ENCODE data around the gene PRKX. TPM values are rescaled to one million over a fixed set of nuclear protein-coding genes. Genes with fewer than 3 reads are reported as not detected.
"Not testable (repeated sequence)": the region's sequence is repeated elsewhere in the genome, so short reads cannot be mapped to it uniquely, and the experiment has no call there.

PRKX gene
- total RNA-seq, 2 donors from 2014 or later, result 69.5 to 73.9 TPM

DNA sequence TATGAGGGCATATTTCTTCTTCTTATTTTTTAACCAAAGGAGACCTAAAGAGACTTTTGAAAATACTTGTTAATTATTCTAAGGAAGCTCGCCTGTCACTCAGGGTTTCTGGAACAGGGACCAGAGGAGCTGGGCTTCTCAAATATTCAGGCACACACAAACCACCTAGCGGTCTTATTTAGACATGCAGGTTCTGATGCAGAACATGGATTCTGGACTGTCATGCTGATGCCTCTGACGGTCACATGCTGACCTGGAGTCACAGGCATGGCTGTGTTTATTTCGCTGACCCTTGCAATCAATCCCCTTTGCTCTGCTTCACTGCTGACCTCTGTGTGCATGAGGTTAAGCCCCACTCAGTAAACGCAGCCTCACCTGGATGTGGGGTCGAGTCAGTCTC is 101.7 kb downstream of the PRKX start:
- not testable (repeated sequence) for ATAC-seq; H3K36me3 Mint-ChIP-seq (ENCODE audit: low read depth); H3K27me3 Mint-ChIP-seq

DNA sequence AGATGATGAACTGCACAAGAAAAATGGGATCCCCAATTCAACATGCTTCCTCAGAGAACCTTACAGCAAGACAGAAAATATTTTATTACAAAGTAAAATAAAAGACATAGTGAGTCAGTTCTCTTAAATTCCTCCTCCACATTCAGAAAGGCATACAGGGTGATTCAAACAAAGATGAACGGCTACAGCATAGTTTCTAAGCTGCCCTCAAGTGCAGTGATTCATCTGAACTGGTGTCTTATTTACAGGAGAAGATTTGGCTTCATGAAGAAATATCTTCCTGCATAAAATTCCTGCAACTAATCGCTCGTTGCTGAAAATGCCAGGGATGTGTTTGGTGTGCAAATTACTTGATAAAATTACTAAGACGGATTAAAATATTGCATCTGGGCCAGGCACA is 103.6 kb downstream of the PRKX start:
- no peaks in the 10 kb centered on the region for H3K9me3 ChIP-seq (ENCODE audit: control insufficient read depth, low read length, poor library complexity, severe bottlenecking)
- no peaks in the 10 kb centered on the region for H3K4me1 Mint-ChIP-seq
- no peak overlapping the region for H3K27ac Mint-ChIP-seq
- no peak for ATAC-seq
- no peak for DNase-seq
- no peak overlapping the region for H3K4me3 Mint-ChIP-seq
- no peaks in the 10 kb centered on the region for H3K36me3 Mint-ChIP-seq (ENCODE audit: low read depth)
- no peaks in the 10 kb centered on the region for H3K27me3 Mint-ChIP-seq

More for the DNA sequence above, 101.7 kb downstream of the PRKX start:
- not testable (repeated sequence) for H3K4me1 Mint-ChIP-seq; H3K27ac Mint-ChIP-seq; H3K4me3 Mint-ChIP-seq; H3K9me3 ChIP-seq (ENCODE audit: control insufficient read depth, low read length, poor library complexity, severe bottlenecking); DNase-seq

- Mint-ChIP-seq H3K4me1 (no peaks in the 10 kb centered on the region), H3K27me3 (no peaks in the 10 kb centered on the region), H3K27ac (no peak overlapping the region), H3K36me3 (ENCODE audit: low read depth) (no peaks in the 10 kb centered on the region), H3K4me3 (no peak overlapping the region)
- no peak for DNase-seq
- no peak for ATAC-seq
- no peaks in the 10 kb centered on the region for H3K9me3 ChIP-seq (ENCODE audit: control insufficient read depth, low read length, poor library complexity, severe bottlenecking)
These were observed 110.3 kb downstream of the PRKX start for GRCh38 chrX:3603026-3603661.

DNA sequence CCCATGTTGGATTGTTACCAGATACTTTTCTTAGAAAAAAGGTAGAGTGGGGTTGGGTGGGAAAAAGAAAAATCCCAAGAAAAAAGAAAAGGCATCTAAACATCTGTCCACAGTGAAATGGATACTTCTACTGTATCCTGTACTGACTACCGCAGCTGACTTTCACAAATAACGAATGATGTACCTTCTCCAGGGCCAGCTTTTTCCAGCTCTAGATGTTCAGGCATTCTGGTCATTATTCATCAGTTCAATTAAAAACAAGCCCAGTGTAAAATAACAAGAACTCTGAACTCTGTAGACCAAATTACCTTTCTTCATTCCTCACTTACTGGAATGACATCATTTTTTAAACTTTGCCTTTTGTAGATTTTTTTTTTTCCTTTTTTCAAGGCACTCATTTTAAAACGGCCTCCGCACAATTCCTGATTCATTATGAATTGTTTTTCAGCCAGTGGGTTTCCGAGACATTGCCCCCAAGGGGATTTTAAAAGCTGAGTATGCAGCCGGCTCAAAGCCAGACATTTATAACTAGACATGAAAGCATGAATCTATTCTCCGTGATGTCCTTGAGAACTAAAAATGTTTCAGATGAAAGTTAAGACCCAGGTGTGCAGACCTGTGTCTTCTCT is 113.5 kb downstream of the PRKX start:
- H3K4me3 Mint-ChIP-seq, result no peak overlapping the region
- no peak overlapping the region for H3K27ac Mint-ChIP-seq
- ATAC-seq (no peak), DNase-seq (no peak)
- no peaks in the 10 kb centered on the region for H3K36me3 Mint-ChIP-seq (ENCODE audit: low read depth)
- H3K9me3 ChIP-seq (ENCODE audit: control insufficient read depth, low read length, poor library complexity, severe bottlenecking), result no peaks in the 10 kb centered on the region
- H3K4me1 Mint-ChIP-seq, result no peaks in the 10 kb centered on the region
- H3K27me3 Mint-ChIP-seq, result no peaks in the 10 kb centered on the region

DNA sequence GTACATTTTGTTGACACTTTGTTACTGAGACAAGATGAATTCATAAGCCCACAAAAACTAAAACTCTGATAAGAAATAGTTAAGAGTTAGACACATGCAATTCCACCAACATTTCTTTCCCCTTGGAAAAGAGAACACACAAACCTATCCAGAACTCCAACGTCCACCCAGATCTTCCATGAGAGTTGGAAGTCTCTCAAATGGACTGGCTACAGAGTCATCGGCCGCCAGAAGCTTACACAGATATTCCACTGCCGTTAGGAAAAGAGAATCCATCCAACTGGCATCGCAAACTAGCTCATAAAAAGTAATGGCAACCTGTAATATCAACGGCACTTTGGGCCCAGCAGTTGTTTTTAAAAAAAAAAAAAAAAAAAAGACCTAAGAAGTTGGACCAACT is 114.7 kb downstream of the PRKX start:
- no peaks in the 10 kb centered on the region for H3K9me3 ChIP-seq (ENCODE audit: control insufficient read depth, low read length, poor library complexity, severe bottlenecking)
- Mint-ChIP-seq H3K4me1 (no peaks in the 10 kb centered on the region), H3K4me3 (no peak overlapping the region), H3K27me3 (no peaks in the 10 kb centered on the region), H3K27ac (no peak overlapping the region), H3K36me3 (ENCODE audit: low read depth) (no peaks in the 10 kb centered on the region)
- ATAC-seq (no peak), DNase-seq (no peak)

GRCh38 chrX:3598046-3598605 is 115.3 kb downstream of the PRKX start:
- no peak for DNase-seq
- no peak for ATAC-seq
- H3K4me3 Mint-ChIP-seq, result no peak overlapping the region
- H3K27me3 Mint-ChIP-seq, result no peaks in the 10 kb centered on the region
- H3K9me3 ChIP-seq (ENCODE audit: control insufficient read depth, low read length, poor library complexity, severe bottlenecking), result no peaks in the 10 kb centered on the region
- H3K36me3 Mint-ChIP-seq (ENCODE audit: low read depth), result no peaks in the 10 kb centered on the region
- no peak overlapping the region for H3K27ac Mint-ChIP-seq
- no peaks in the 10 kb centered on the region for H3K4me1 Mint-ChIP-seq

DNA sequence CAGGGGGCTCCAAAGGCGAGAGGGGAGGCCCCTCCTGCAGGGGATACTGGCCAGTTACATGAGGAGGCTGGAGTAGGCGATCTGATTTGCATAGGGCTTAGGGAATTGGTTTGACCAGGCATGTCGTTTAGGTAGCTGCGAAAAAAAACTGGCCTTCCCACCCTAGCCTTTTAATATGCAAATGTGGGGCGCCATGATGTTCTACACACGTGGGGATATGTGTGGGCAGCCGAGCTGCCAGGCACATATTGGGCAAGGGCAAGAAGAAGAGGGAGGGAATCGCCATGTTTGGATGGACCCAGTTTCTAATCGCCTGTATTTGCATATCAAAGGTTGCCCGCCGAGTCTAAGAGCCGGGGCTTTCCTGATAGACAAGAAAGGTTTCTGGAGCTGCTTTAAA is 121.3 kb downstream of the PRKX start:
- H3K27me3 Mint-ChIP-seq, result no peaks in the 10 kb centered on the region
- ATAC-seq (no peak), DNase-seq (no peak)
- H3K4me1 Mint-ChIP-seq, result peaks cover 6% of the 10 kb centered on the region
- H3K36me3 Mint-ChIP-seq (ENCODE audit: low read depth), result no peaks in the 10 kb centered on the region
- H3K9me3 ChIP-seq (ENCODE audit: control insufficient read depth, low read length, poor library complexity, severe bottlenecking), result no peaks in the 10 kb centered on the region
- no peak overlapping the region for H3K4me3 Mint-ChIP-seq
- H3K27ac Mint-ChIP-seq, result no peak overlapping the region

DNA sequence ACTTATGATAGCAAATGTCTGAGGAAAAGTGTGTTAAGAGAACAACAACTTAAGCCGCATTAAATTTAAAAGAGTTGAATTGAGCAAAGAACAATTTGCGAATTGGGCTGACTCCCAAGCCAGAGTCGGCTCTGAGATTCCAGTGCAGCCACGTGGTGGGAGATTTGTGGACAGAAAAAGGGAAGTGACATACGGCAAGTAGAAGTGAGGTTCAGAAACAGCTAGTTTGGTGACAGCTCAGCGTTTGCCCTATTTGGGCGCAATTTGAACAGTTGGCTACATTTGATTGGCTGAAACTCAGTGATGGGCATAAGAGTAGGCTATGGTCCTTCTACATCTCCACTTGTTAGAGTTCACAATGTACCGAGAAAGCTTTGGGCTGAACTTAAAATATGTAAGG is 124.0 kb downstream of the PRKX start:
- Mint-ChIP-seq H3K4me3 (no peak overlapping the region), H3K27ac (no peak overlapping the region), H3K4me1 (peaks cover 8% of the 10 kb centered on the region), H3K36me3 (ENCODE audit: low read depth) (no peaks in the 10 kb centered on the region), H3K27me3 (no peaks in the 10 kb centered on the region)
- DNase-seq (no peak), ATAC-seq (no peak)
- H3K9me3 ChIP-seq (ENCODE audit: control insufficient read depth, low read length, poor library complexity, severe bottlenecking), result no peaks in the 10 kb centered on the region

GRCh38 chrX:3585719-3586118 is 127.7 kb downstream of the PRKX start:
- H3K4me3 Mint-ChIP-seq, result no peak overlapping the region
- H3K36me3 Mint-ChIP-seq (ENCODE audit: low read depth), result peaks cover 2% of the 10 kb centered on the region
- no peaks in the 10 kb centered on the region for H3K9me3 ChIP-seq (ENCODE audit: control insufficient read depth, low read length, poor library complexity, severe bottlenecking)
- H3K27me3 Mint-ChIP-seq, result no peaks in the 10 kb centered on the region
- ATAC-seq, result no peak
- H3K4me1 Mint-ChIP-seq, result peaks cover 18% of the 10 kb centered on the region
- no peak overlapping the region for H3K27ac Mint-ChIP-seq
- DNase-seq, result no peak

DNA sequence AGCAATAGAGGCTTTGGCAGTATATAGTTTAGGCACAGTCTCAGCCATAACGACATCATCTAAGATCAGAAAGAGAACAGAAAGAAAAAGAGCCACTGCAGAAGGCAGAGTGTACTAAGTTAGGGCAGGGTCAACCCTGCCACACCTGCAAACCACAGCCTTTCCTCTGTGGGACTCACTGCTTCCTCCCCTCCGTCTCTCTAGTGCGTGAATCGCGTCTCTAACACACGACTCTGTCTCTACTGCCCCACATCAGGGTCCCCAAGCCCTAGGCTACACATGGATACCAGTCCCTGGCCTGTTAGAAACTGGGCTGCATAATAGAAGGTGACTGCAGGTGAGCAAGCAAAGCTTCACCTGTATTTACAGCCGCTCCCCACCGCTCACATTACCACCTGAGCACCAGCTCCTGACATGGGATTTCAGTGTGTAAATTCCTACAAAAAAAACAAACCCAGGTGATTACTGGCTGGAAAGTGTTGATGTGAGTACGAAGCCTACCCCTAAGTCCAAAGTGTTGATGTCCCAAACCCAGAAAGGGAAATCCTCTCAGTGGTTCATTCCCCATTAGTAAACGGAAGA is 128.9 kb downstream of the PRKX start:
- no peaks in the 10 kb centered on the region for H3K27me3 Mint-ChIP-seq
- H3K27ac Mint-ChIP-seq, result no peak overlapping the region
- no peak overlapping the region for H3K4me3 Mint-ChIP-seq

GRCh38 chrX:3582451-3582850 is 131.0 kb downstream of the PRKX start:
- H3K27ac Mint-ChIP-seq, result no peak overlapping the region
- no peak for ATAC-seq
- H3K9me3 ChIP-seq (ENCODE audit: control insufficient read depth, low read length, poor library complexity, severe bottlenecking), result no peaks in the 10 kb centered on the region
- H3K36me3 Mint-ChIP-seq (ENCODE audit: low read depth), result peaks cover 5% of the 10 kb centered on the region
- no peak for DNase-seq
- H3K4me1 Mint-ChIP-seq, result peaks cover 14% of the 10 kb centered on the region
- H3K27me3 Mint-ChIP-seq, result no peaks in the 10 kb centered on the region
- H3K4me3 Mint-ChIP-seq, result no peak overlapping the region

More for the DNA sequence above, 128.9 kb downstream of the PRKX start:
- ATAC-seq (no peak), DNase-seq (no peak)
- peaks cover 18% of the 10 kb centered on the region for H3K4me1 Mint-ChIP-seq
- no peaks in the 10 kb centered on the region for H3K9me3 ChIP-seq (ENCODE audit: control insufficient read depth, low read length, poor library complexity, severe bottlenecking)
- peaks cover 3% of the 10 kb centered on the region for H3K36me3 Mint-ChIP-seq (ENCODE audit: low read depth)

DNA sequence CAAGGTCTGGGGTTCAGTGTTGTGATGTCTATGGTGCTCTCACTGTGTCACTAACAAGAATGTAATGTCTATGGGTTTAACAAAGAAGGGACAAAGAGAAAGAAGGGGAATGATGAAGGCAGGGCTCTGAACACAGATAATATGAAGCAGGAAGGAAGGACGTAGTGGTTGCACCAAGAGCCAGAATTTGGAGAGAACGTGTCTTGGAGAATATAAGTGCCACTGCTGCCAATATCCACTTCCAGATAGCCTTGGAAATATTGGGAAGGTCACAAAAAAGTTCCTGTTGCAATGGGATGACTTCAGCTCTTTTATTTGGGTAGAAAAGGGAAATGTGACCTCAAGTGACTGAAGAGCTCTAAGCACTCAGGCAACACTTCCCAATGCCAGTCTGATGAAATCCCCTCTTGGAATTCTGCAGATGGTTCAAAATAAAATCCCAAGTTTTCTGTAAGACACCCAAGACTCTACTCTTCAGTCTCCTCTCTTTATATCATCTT is 131.8 kb downstream of the PRKX start:
- H3K4me1 Mint-ChIP-seq, result peaks cover 12% of the 10 kb centered on the region

DNA sequence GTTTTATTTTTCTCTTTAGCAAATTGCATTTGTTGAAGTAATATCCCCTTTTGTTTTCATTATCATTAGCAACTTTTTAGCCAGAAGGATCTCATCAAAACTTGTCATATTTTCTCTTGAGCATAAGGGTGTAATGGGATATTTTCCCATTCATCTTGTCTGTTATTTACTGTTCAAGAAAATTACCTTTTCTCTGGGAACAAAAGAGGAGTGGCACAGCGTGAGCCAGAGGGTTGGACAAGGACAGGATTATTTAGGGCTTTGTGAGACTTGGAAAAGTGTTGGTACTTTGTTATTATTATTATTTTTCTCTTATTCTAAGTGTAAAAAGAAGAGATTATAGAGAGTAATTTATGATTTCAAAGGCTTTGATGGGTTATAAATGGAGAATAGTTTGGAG is 135.9 kb downstream of the PRKX start:
- H3K9me3 ChIP-seq (ENCODE audit: control insufficient read depth, low read length, poor library complexity, severe bottlenecking), result no peaks in the 10 kb centered on the region
- H3K27ac Mint-ChIP-seq, result no peak overlapping the region
- no peaks in the 10 kb centered on the region for H3K4me1 Mint-ChIP-seq
- ATAC-seq, result no peak
- H3K36me3 Mint-ChIP-seq (ENCODE audit: low read depth), result peaks cover 4% of the 10 kb centered on the region
- DNase-seq, result no peak
- H3K27me3 Mint-ChIP-seq, result no peaks in the 10 kb centered on the region
- H3K4me3 Mint-ChIP-seq, result no peak overlapping the region

More for the DNA sequence above, 131.8 kb downstream of the PRKX start:
- H3K9me3 ChIP-seq (ENCODE audit: control insufficient read depth, low read length, poor library complexity, severe bottlenecking), result no peaks in the 10 kb centered on the region
- H3K36me3 Mint-ChIP-seq (ENCODE audit: low read depth), result peaks cover 5% of the 10 kb centered on the region
- H3K27ac Mint-ChIP-seq, result no peak overlapping the region
- DNase-seq (no peak), ATAC-seq (no peak)
- H3K4me3 Mint-ChIP-seq, result no peak overlapping the region
- no peaks in the 10 kb centered on the region for H3K27me3 Mint-ChIP-seq

Data from T-helper 17 cell (primary cell).